NCI-H1092 (cell line): ENCODE measurements around the gene TRAF4.
A peak's percentile ranks its signal among the peaks of the same experiment; 100 is the strongest.
"Not testable (repeated sequence)": the region's sequence is repeated elsewhere in the genome, so short reads cannot be mapped to it uniquely, and the experiment has no call there.

Experiments
- DNase-seq: peaks from one replicate; lab custom pipeline; 2025; lab: John Stamatoyannopoulos, UW

The TRAF4 gene

GRCh38 chr17:28714281-28714680, 29.5 kb upstream of the TRAF4 start:
- no peak for DNase-seq

- DNase-seq = no peak
These were observed 28.6 kb upstream of the TRAF4 start for GRCh38 chr17:28715217-28715616.

- no peak for DNase-seq
These were observed 26.9 kb upstream of the TRAF4 start for GRCh38 chr17:28716740-28717577.

- DNase-seq = no peak
These were observed 26.1 kb upstream of the TRAF4 start, which contains the start of gene RAB34 for GRCh38 chr17:28717578-28718332. RAB34 (minus strand) TSS chr17:28717868; CDS start chr17:28717266, 602 bp downstream.

GRCh38 chr17:28718333-28719020, 25.3 kb upstream of the TRAF4 start:
- DNase-seq = no peak

GRCh38 chr17:28719021-28719433, 24.8 kb upstream of the TRAF4 start:
- no peak for DNase-seq

GRCh38 chr17:28720247-28720996, 23.4 kb upstream of the TRAF4 start:
- DNase-seq = no peak

GRCh38 chr17:28720997-28721329, 22.8 kb upstream of the TRAF4 start:
- DNase-seq = not testable (repeated sequence)

- DNase-seq = no peak
These were observed 21.2 kb upstream of the TRAF4 start for GRCh38 chr17:28722417-28723158.

- DNase-seq = no peak
These were observed 20.5 kb upstream of the TRAF4 start for GRCh38 chr17:28723159-28723835.

GRCh38 chr17:28723836-28724499, 19.8 kb upstream of the TRAF4 start:
- DNase-seq = not testable (repeated sequence)

GRCh38 chr17:28724500-28725165, 19.2 kb upstream of the TRAF4 start:
- DNase-seq = no peak

GRCh38 chr17:28725166-28725659, 18.6 kb upstream of the TRAF4 start:
- DNase-seq = no peak

GRCh38 chr17:28725660-28726225, 18.1 kb upstream of the TRAF4 start:
- DNase-seq = peak; percentile 70

GRCh38 chr17:28726226-28726626, 17.6 kb upstream of the TRAF4 start, which contains the start of gene TLCD1:
TLCD1 (minus strand) TSS chr17:28726233; CDS start chr17:28726097, 136 bp downstream.
- peak; percentile 56 for DNase-seq

- DNase-seq = peak; percentile 83
These were observed 17.0 kb upstream of the TRAF4 start for GRCh38 chr17:28726627-28727491.

- peak; percentile 81 for DNase-seq
These were observed 15.2 kb upstream of the TRAF4 start, which contains the start of gene NEK8 for GRCh38 chr17:28728364-28729200. NEK8 (plus strand) TSS chr17:28728788; CDS start chr17:28728814, 26 bp downstream.
